Stimulated activated CD4-positive, alpha-beta T cell treated with anti-CD3 and anti-CD28 coated beads, Interleukin-15, amount 100 ng/mL, for 24 hours (primary cell): ENCODE results near the gene EYS.
"Not testable (repeated sequence)": the region's sequence is repeated elsewhere in the genome, so short reads cannot be mapped to it uniquely, and the experiment has no call there.

Experiments used
- DNase-seq: peaks from one replicate; pipeline ENCODE4 v3.0.0-alpha.2; 2020

Gene EYS

GRCh38 chr6:64527899-64528298 is 1179.1 kb downstream of the EYS start:
- no peak for DNase-seq

GRCh38 chr6:64522859-64523258 is 1184.2 kb downstream of the EYS start:
- DNase-seq: no peak

- no peak for DNase-seq
Observed at GRCh38 chr6:64520050-64520449, 1187.0 kb downstream of the EYS start.

GRCh38 chr6:64516393-64516792 is 1190.6 kb downstream of the EYS start:
- no peak for DNase-seq

GRCh38 chr6:64507661-64508060 is 1199.4 kb downstream of the EYS start:
- DNase-seq: no peak

- peak; percentile 1 for DNase-seq
Observed at GRCh38 chr6:64505312-64505711, 1201.7 kb downstream of the EYS start.

GRCh38 chr6:64504503-64504902 is 1202.5 kb downstream of the EYS start:
- no peak for DNase-seq

- no peak for DNase-seq
Observed at GRCh38 chr6:64502801-64503200, 1204.2 kb downstream of the EYS start.

GRCh38 chr6:64497634-64498033 is 1209.4 kb downstream of the EYS start:
- DNase-seq: no peak

- DNase-seq: no peak
Observed at GRCh38 chr6:64489763-64490162, 1217.3 kb downstream of the EYS start.

- DNase-seq: no peak
Observed at GRCh38 chr6:64486578-64487351, 1220.3 kb downstream of the EYS start.

- no peak for DNase-seq
Observed at GRCh38 chr6:64483956-64484499, 1223.0 kb downstream of the EYS start.

- no peak for DNase-seq
Observed at GRCh38 chr6:64482631-64483030, 1224.4 kb downstream of the EYS start.

GRCh38 chr6:64479134-64479533 is 1227.9 kb downstream of the EYS start:
- no peak for DNase-seq

GRCh38 chr6:64477391-64477790 is 1229.6 kb downstream of the EYS start:
- DNase-seq: no peak

- DNase-seq: no peak
Observed at GRCh38 chr6:64476935-64477334, 1230.1 kb downstream of the EYS start.

GRCh38 chr6:64469405-64469804 is 1237.6 kb downstream of the EYS start:
- DNase-seq: not testable (repeated sequence)

- no peak for DNase-seq
Observed at GRCh38 chr6:64467656-64468055, 1239.4 kb downstream of the EYS start.

GRCh38 chr6:64459411-64459944 is 1247.5 kb downstream of the EYS start:
- no peak for DNase-seq

GRCh38 chr6:64448101-64448500 is 1258.9 kb downstream of the EYS start:
- DNase-seq: not testable (repeated sequence)

- no peak for DNase-seq
Observed at GRCh38 chr6:64445038-64445437, 1262.0 kb downstream of the EYS start.

- no peak for DNase-seq
Observed at GRCh38 chr6:64439274-64439673, 1267.8 kb downstream of the EYS start.

GRCh38 chr6:64437996-64438395 is 1269.0 kb downstream of the EYS start:
- DNase-seq: no peak

GRCh38 chr6:64429926-64430325 is 1277.1 kb downstream of the EYS start:
- DNase-seq: no peak

GRCh38 chr6:64428186-64428585 is 1278.8 kb downstream of the EYS start:
- DNase-seq: no peak
